ENCODE results near the gene ELAPOR1. TPM values are rescaled to one million over a fixed set of nuclear protein-coding genes. Genes with fewer than 3 reads are reported as not detected.

The ELAPOR1 gene
- total RNA-seq, 1 donor from 2014 or later, result 0.97 TPM

Other genes starting within 250 kb of the ELAPOR1 start
- 19.1 to 32.7 TPM (median 20.3 TPM) in 3 replicates for gene GPSM2, start 237.1 kb upstream of the ELAPOR1 start, total RNA-seq
- 41.7 to 49.7 TPM (median 46.9 TPM) in 3 replicates for gene CLCC1, start 150.6 kb upstream of the ELAPOR1 start, total RNA-seq
- 27.0 to 31.8 TPM (median 30.6 TPM) in 3 replicates for gene WDR47, start 72.0 kb upstream of the ELAPOR1 start, total RNA-seq
- 82.9 to 101 TPM (median 87.8 TPM) in 3 replicates for gene TAF13, start 38.1 kb upstream of the ELAPOR1 start, total RNA-seq
- 37.2 to 40.3 TPM (median 38.4 TPM) in 3 replicates for gene TMEM167B, start 23.4 kb upstream of the ELAPOR1 start, total RNA-seq
- gene SARS1, start 99.8 kb downstream of the ELAPOR1 start, total RNA-seq, result 127 to 354 TPM (median 348 TPM) in 3 replicates
- 8.6 to 10.3 TPM (median 9.9 TPM) in 3 replicates for gene CELSR2, start 135.4 kb downstream of the ELAPOR1 start, total RNA-seq
- 4.3 to 6.6 TPM (median 6.5 TPM) in 3 replicates for gene PSRC1, start 169.0 kb downstream of the ELAPOR1 start, total RNA-seq
- not detected in 3 replicates for gene MYBPHL, start 192.9 kb downstream of the ELAPOR1 start, total RNA-seq